DND-41 (cell line): ENCODE data around the gene MISP3.

Experiments used
- ATAC-seq: fragments of 200-7000 bp; cut with Tn5 transposase; 3 replicates; pipeline ENCODE4 v1.9.1; 2021; ENCODE audit warnings: low read depth; ENCODE audit not compliant: insufficient read depth
- DNase-seq: peaks from one replicate; pipeline ENCODE4 v3.0.0-alpha.2; 2020
- H2AFZ ChIP-seq: 2 replicates; pipeline ENCODE4 v1.6.0; 2012; ENCODE audit warnings: low read depth, low read length
- H3K27ac ChIP-seq: 2 replicates; pipeline ENCODE4 v1.5.1; 2012; ENCODE audit warnings: low read length, inconsistent platforms
- H3K27me3 ChIP-seq: fragments of 200-600 bp; sonication (generic); 2 replicates; pipeline ENCODE4 v1.6.0; 2012; ENCODE audit warnings: low read length, mild to moderate bottlenecking, inconsistent platforms; ENCODE audit not compliant: insufficient read depth, poor library complexity
- H3K36me3 ChIP-seq: 2 replicates; pipeline ENCODE4 v1.5.1; 2012; ENCODE audit warnings: low read length, inconsistent platforms; ENCODE audit not compliant: insufficient read depth
- H3K4me1 ChIP-seq: 2 replicates; pipeline ENCODE4 v1.5.1; 2012; ENCODE audit warnings: mild to moderate bottlenecking, low read length; ENCODE audit not compliant: insufficient read depth
- H3K4me2 ChIP-seq: 2 replicates; pipeline ENCODE4 v1.6.0; 2012; ENCODE audit warnings: mild to moderate bottlenecking, moderate library complexity, low read length, inconsistent platforms; ENCODE audit not compliant: insufficient read depth
- H3K4me3 ChIP-seq, 2 experiments: fragments of 200-600 bp in 1 of 2; shearing (Covaris generic) in 1 of 2; 2 replicates each; pipeline ENCODE4 v1.5.1; 2012 to 2016; ENCODE audit warnings: inconsistent platforms in 2 of 2, low read length in 2 of 2, mild to moderate bottlenecking in 2 of 2, low read depth in 1 of 2, moderate library complexity in 1 of 2
- H3K79me2 ChIP-seq: 2 replicates; pipeline ENCODE4 v1.6.0; 2012; ENCODE audit warnings: low read length, inconsistent platforms; ENCODE audit not compliant: insufficient read depth
- H3K9ac ChIP-seq: 2 replicates; pipeline ENCODE4 v1.6.0; 2012; ENCODE audit warnings: low read depth, mild to moderate bottlenecking, inconsistent platforms, low read length, moderate library complexity
- H3K9me3 ChIP-seq: 2 replicates; pipeline ENCODE4 v1.5.1; 2012; ENCODE audit warnings: low read length, moderate library complexity, mild to moderate bottlenecking, inconsistent platforms; ENCODE audit not compliant: insufficient read depth, severe bottlenecking
- H4K20me1 ChIP-seq: 2 replicates; pipeline ENCODE4 v1.6.0; 2012; ENCODE audit warnings: low read length; ENCODE audit not compliant: insufficient read depth
- CTCF ChIP-seq: IDR thresholded peaks from 2 replicates; pipeline ENCODE4 v1.5.1; 2012; ENCODE audit warnings: borderline replicate concordance, low read length, moderate library complexity, mild to moderate bottlenecking; ENCODE audit not compliant: poor library complexity, severe bottlenecking; ENCODE audit errors: extremely low read depth
- EZH2 ChIP-seq: IDR thresholded peaks from 3 replicates; pipeline ENCODE4 v1.6.1; 2012; ENCODE audit warnings: borderline replicate concordance, low read depth, mild to moderate bottlenecking, moderate library complexity, low read length, inconsistent platforms; ENCODE audit not compliant: severe bottlenecking

MISP3 gene

GRCh38 chr19:14054721-14055120 lies 17.9 kb upstream of the MISP3 start:
- H3K4me2 ChIP-seq, result no peak overlapping the region
- no peak overlapping the region for H3K4me3 ChIP-seq
- no peaks in the 10 kb centered on the region for H3K27me3 ChIP-seq
- no peaks in the 10 kb centered on the region for H3K79me2 ChIP-seq
- no peak for TF ChIP-seq EZH2
- no peak for TF ChIP-seq CTCF
- H3K36me3 ChIP-seq, result peaks cover 13% of the 10 kb centered on the region
- H2AFZ ChIP-seq, result no peak overlapping the region
- H3K9me3 ChIP-seq, result no peaks in the 10 kb centered on the region
- ATAC-seq, result no peak
- no peak overlapping the region for H3K27ac ChIP-seq
- no peak overlapping the region for H3K9ac ChIP-seq
- H4K20me1 ChIP-seq, result no peaks in the 10 kb centered on the region
- no peak for DNase-seq
- H3K4me1 ChIP-seq, result peaks cover 7% of the 10 kb centered on the region

GRCh38 chr19:14055396-14055795 lies 17.2 kb upstream of the MISP3 start:
- Histone ChIP-seq H3K9me3 (no peaks in the 10 kb centered on the region), H3K27ac (no peak overlapping the region), H3K4me3 (no peak overlapping the region), H3K36me3 (peaks cover 12% of the 10 kb centered on the region), H2AFZ (no peak overlapping the region), H3K4me2 (no peak overlapping the region), H3K79me2 (no peaks in the 10 kb centered on the region), H3K4me1 (peaks cover 7% of the 10 kb centered on the region), H4K20me1 (no peaks in the 10 kb centered on the region), H3K9ac (no peak overlapping the region), H3K27me3 (no peaks in the 10 kb centered on the region)
- ATAC-seq, result no peak
- no peak for DNase-seq
- TF ChIP-seq EZH2 (no peak), CTCF (no peak)

- no peak overlapping the region for H3K4me2 ChIP-seq
- no peak overlapping the region for H3K4me3 ChIP-seq
- TF ChIP-seq CTCF (no peak), EZH2 (no peak)
- H4K20me1 ChIP-seq, result no peaks in the 10 kb centered on the region
- H3K79me2 ChIP-seq, result no peaks in the 10 kb centered on the region
- no peaks in the 10 kb centered on the region for H3K27me3 ChIP-seq
- no peak overlapping the region for H2AFZ ChIP-seq
- 0 out of 2 replicates have a peak, but pooled peaks cover 6% of the 10 kb centered on the region for H3K36me3 ChIP-seq
- no peaks in the 10 kb centered on the region for H3K9me3 ChIP-seq
- H3K9ac ChIP-seq, result no peak overlapping the region
- DNase-seq (no peak), ATAC-seq (no peak)
- peaks cover 7% of the 10 kb centered on the region for H3K4me1 ChIP-seq
- no peak overlapping the region for H3K27ac ChIP-seq
Measured at GRCh38 chr19:14056069-14056666, 16.4 kb upstream of the MISP3 start.
